ENCODE measurements around the gene ATAT1.

Gene ATAT1

DNA sequence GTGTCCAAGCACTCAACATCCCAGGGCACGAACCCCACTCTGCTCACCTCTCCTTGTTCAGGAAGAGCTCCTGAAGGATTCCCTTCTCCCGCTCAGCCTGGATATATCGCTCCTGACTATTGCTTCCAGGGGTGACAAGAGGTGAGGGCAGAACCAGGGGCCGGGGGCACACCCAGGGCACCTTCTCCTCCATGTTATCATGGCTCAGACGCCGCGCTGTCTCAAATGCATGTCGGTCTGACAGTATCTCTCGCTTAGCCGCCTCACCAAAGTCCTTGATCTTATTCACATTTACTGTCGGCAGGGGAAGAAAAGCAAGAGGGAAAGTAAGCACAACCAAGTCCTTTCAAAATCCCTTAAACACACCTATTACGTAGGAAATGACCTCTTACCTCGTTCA is 22.7 kb upstream of the ATAT1 start:
- no peak for DNase-seq (ENCODE audit: insufficient read length, low spot score)
- TF ChIP-seq, protein P1, sequence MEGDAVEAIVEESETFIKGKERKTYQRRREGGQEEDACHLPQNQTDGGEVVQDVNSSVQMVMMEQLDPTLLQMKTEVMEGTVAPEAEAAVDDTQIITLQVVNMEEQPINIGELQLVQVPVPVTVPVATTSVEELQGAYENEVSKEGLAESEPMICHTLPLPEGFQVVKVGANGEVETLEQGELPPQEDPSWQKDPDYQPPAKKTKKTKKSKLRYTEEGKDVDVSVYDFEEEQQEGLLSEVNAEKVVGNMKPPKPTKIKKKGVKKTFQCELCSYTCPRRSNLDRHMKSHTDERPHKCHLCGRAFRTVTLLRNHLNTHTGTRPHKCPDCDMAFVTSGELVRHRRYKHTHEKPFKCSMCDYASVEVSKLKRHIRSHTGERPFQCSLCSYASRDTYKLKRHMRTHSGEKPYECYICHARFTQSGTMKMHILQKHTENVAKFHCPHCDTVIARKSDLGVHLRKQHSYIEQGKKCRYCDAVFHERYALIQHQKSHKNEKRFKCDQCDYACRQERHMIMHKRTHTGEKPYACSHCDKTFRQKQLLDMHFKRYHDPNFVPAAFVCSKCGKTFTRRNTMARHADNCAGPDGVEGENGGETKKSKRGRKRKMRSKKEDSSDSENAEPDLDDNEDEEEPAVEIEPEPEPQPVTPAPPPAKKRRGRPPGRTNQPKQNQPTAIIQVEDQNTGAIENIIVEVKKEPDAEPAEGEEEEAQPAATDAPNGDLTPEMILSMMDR (IDR thresholded peaks at IDR 0.05; ENCODE audit: insufficient read depth, missing control alignments): no peak
- no peak for FAIRE-seq

DNA sequence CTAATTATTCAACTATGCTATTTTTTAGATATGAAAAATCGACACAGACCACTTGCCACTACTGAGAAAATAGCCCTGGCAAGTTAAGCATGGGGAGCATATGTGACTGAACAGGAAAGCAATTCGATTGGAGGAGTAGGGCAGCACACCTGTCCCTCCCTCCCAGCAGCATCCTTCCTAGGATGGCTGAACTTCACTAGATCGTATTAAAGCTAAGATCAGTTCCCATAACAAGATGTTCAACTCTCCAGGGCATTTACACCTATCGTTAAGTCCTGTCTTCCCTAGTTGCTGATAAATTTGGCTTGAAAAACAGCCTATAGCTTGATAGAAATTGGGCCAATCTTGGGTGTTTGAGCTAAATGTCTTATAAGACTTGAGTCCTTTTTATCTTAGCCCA is 16.6 kb upstream of the ATAT1 start:
- FAIRE-seq (no peak), DNase-seq (ENCODE audit: insufficient read length, low spot score) (no peak)
- TF ChIP-seq, protein P1 (IDR thresholded peaks at IDR 0.05; ENCODE audit: insufficient read depth, missing control alignments): no peak

DNA sequence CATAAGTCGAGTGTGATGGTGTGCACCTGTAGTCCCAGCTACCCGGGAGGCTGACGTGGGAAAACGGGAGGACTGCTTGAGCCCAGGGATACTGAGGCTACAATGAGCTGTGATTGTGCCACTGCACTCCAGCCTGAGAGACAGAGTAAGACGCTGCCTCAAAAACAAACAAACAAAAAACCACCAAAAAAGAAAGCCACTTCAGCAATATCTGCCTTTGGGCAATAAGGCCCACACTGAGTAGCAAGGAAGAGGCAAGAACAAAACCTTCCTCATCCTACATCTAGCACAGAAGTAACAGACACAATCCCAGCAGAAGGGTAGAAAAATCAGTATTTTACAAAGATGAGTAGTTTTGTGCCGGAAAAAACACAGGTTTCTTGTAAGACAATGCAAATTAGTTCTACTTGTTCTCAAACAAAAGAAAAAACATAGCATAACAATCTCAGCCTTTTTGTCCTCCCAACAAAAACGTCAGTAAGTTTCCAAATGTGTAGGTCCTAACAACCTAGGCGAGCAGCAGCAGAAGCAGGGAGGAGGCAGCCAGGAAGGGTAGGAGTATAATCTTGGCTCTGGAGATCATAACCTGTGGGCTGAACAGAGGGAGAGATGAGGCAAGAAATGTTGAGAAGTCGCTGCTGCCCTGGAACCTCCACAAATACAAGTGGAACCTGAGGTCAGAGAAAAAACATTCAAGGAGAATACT is 15.4 kb upstream of the ATAT1 start:
- DNase-seq (ENCODE audit: insufficient read length, low spot score) (no peak), FAIRE-seq (no peak)
- TF ChIP-seq, protein P1 (IDR thresholded peaks at IDR 0.05; ENCODE audit: insufficient read depth, missing control alignments): no peak

DNA sequence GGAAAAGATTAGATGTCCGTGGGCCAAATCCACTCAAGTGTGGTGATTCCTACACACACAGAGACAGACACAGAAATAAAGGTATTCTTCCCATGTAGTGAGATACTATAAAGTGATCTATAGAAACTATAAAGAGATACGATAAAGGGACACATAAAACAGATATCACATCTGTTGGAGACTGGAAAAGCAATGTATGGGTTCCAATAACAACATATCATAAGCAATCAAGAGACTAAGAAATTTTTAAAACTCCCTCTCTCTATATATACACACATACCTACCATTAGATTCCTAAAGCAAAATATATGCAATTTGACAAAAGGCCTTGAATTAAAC is 14.8 kb upstream of the ATAT1 start:
- no peak for FAIRE-seq
- TF ChIP-seq, protein P1 (IDR thresholded peaks at IDR 0.05; ENCODE audit: insufficient read depth, missing control alignments): no peak

DNA sequence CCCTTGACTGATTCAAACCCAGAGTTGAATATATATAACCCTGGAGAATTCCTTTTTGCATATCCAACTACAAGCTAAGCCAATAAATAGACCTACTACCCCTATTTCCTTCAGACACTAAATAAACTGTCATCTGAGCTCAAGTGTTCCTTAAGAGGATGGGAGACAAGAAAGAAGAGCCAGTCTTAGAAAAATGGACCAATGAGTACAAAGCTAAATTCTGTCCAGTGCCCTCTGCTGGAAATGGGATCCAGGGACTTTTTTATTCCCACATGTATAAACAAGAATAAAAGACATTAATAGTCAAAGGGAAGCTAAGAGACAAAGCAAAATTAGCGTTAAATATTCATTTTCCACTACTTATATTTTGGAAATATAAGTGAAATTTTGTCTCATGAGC is 14.5 kb upstream of the ATAT1 start:
- no peak for FAIRE-seq
- DNase-seq (ENCODE audit: insufficient read length, low spot score): no peak
- TF ChIP-seq, protein P1 (IDR thresholded peaks at IDR 0.05; ENCODE audit: insufficient read depth, missing control alignments): peak; percentile 19

More for the DNA sequence above, 14.8 kb upstream of the ATAT1 start:
- no peak for DNase-seq (ENCODE audit: insufficient read length, low spot score)

DNA sequence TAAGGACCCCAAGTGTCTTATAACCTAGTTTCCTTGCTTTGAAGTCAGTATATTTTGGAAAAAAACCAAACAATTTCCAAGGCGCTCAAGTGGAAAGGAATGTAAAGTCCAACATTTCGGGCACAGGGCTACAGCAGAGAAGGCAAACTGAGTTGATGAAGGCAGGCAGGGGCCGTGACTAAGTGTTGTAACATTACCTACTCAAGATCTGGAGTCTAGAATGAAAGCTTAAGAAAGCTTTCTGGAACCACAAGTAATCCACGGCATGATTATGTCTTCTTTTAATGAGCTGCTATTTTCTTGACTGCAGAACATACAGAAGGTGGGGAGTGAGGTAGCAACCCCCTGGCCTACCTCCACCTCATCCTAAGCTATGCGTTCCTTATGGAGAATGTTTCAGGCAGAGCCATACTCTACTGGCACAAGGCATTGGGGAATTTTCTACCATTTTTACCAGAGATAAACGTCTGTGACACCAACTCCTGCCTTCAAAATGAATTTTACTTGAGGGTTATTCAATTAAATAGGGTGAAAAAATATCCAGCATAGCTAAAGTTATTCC is 13.9 kb upstream of the ATAT1 start:
- DNase-seq (ENCODE audit: insufficient read length, low spot score) (no peak), FAIRE-seq (no peak)
- TF ChIP-seq, protein P1 (IDR thresholded peaks at IDR 0.05; ENCODE audit: insufficient read depth, missing control alignments): no peak
